ENCODE data around the gene SOX14. TPM values are rescaled to one million over a fixed set of nuclear protein-coding genes. Genes with fewer than 3 reads are reported as not detected.
A peak's percentile ranks its signal among the peaks of the same experiment; 100 is the strongest.

SOX14 gene
- total RNA-seq, 3 donors from 2014 or later (not counting 1 experiment from before 2014, with no cell fraction given) = not detected

- H3K36me3 Mint-ChIP-seq = peaks cover 8% of the 10 kb centered on the region
- H3K4me3 Mint-ChIP-seq = no peak overlapping the region
- no peaks in the 10 kb centered on the region for H3K4me1 ChIP-seq (ENCODE audit: control insufficient read depth, insufficient read depth, low read length)
- peaks cover 5 to 6% of the 10 kb centered on the region in 2 donors for H3K4me1 Mint-ChIP-seq
- peaks cover 50% of the 10 kb centered on the region for H3K27me3 ChIP-seq (ENCODE audit: control insufficient read depth, insufficient read depth, low read length)
- no peak for DNase-seq
- no peak overlapping the region for H3K27ac ChIP-seq (ENCODE audit: low read length)
- WGBS (ENCODE audit: insufficient coverage) = 4% methylated on average over 40 of the region's 40 CpGs
- no peaks in the 10 kb centered on the region for H3K9me3 Mint-ChIP-seq
- H3K36me3 ChIP-seq (ENCODE audit: control insufficient read depth, insufficient read depth, low read length) = no peaks in the 10 kb centered on the region
- TF ChIP-seq, protein P1, sequence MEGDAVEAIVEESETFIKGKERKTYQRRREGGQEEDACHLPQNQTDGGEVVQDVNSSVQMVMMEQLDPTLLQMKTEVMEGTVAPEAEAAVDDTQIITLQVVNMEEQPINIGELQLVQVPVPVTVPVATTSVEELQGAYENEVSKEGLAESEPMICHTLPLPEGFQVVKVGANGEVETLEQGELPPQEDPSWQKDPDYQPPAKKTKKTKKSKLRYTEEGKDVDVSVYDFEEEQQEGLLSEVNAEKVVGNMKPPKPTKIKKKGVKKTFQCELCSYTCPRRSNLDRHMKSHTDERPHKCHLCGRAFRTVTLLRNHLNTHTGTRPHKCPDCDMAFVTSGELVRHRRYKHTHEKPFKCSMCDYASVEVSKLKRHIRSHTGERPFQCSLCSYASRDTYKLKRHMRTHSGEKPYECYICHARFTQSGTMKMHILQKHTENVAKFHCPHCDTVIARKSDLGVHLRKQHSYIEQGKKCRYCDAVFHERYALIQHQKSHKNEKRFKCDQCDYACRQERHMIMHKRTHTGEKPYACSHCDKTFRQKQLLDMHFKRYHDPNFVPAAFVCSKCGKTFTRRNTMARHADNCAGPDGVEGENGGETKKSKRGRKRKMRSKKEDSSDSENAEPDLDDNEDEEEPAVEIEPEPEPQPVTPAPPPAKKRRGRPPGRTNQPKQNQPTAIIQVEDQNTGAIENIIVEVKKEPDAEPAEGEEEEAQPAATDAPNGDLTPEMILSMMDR (IDR thresholded peaks at IDR 0.05) = no peak
- ATAC-seq = no peak
- no peak overlapping the region for H3K27ac Mint-ChIP-seq
- peaks cover 68 to 83% of the 10 kb centered on the region in 2 donors for H3K27me3 Mint-ChIP-seq (ENCODE audit: low read depth in 2 of 2)
- peaks cover 4% of the 10 kb centered on the region for H3K9me3 ChIP-seq (ENCODE audit: control insufficient read depth, insufficient read depth, low read length)
- H3K4me3 ChIP-seq (ENCODE audit: low read length) = no peak overlapping the region
- intact Hi-C loops (cut with micrococcal nuclease) = no loop called here
These were observed 6.1 kb downstream of the SOX14 start for GRCh38 chr3:137770066-137770834.

GRCh38 chr3:137770835-137771399 lies 6.8 kb downstream of the SOX14 start:
- H3K4me1 Mint-ChIP-seq = peaks cover 5 to 6% of the 10 kb centered on the region in 2 donors
- Histone ChIP-seq H3K36me3 (ENCODE audit: control insufficient read depth, insufficient read depth, low read length) (no peaks in the 10 kb centered on the region), H3K27me3 (ENCODE audit: control insufficient read depth, insufficient read depth, low read length) (peaks cover 47% of the 10 kb centered on the region), H3K4me3 (ENCODE audit: low read length) (no peak overlapping the region), H3K9me3 (ENCODE audit: control insufficient read depth, insufficient read depth, low read length) (peaks cover 4% of the 10 kb centered on the region), H3K27ac (ENCODE audit: low read length) (no peak overlapping the region), H3K4me1 (ENCODE audit: control insufficient read depth, insufficient read depth, low read length) (no peaks in the 10 kb centered on the region)
- H3K9me3 Mint-ChIP-seq = no peaks in the 10 kb centered on the region
- TF ChIP-seq, protein P1 (IDR thresholded peaks at IDR 0.05) = no peak
- H3K36me3 Mint-ChIP-seq = peaks cover 3% of the 10 kb centered on the region
- DNase-seq (no peak), ATAC-seq (no peak)
- no peak overlapping the region for H3K27ac Mint-ChIP-seq
- WGBS (ENCODE audit: insufficient coverage) = 4% methylated on average over 41 of the region's 45 CpGs
- H3K27me3 Mint-ChIP-seq (ENCODE audit: low read depth in 2 of 2) = peaks cover 61 to 77% of the 10 kb centered on the region in 2 donors
- no peak overlapping the region for H3K4me3 Mint-ChIP-seq
- intact Hi-C loops (cut with micrococcal nuclease) = no loop called here

DNA sequence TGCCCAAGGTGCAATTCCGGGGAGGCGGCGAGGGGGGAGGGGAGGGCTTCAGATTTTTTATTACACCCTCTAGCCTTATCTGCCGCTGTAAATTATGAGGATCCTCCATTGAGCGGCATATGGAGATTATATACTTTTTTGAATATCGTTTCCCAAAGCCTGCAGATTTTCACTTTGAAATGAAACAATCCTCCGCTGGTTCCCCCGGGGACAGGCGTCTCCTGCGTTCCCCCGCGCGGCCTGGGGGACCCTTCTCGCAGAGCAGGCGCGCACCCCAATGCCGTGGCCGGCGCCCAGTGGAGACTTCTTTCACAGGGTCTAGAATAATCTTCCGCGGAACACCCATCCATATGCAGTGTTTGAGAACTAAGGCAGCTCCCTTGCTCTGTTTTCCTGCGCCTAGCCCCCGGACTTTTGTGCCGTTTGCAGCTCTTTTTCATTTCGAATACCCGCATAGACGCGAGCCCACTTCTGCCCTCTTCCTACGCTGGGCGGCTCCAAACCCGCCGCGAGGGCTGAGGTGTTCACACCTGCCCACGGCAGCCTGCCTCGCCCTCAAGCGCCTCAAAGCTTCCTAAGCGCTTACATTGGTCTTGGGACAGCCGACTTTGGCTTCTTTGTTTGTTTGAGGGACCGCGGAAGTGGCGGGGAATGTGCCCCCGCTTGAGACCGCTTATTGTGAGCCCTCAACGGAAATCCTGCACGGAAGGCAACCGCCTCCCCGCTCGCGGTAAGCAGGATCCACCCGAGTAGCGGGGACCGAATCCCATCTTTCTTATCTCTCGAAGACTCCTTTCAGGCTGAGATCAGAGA lies 7.5 kb downstream of the SOX14 start:
- Histone ChIP-seq H3K36me3 (ENCODE audit: control insufficient read depth, insufficient read depth, low read length) (no peaks in the 10 kb centered on the region), H3K4me3 (ENCODE audit: low read length) (no peak overlapping the region), H3K4me1 (ENCODE audit: control insufficient read depth, insufficient read depth, low read length) (no peaks in the 10 kb centered on the region), H3K27me3 (ENCODE audit: control insufficient read depth, insufficient read depth, low read length) (peaks cover 48% of the 10 kb centered on the region), H3K27ac (ENCODE audit: low read length) (no peak overlapping the region), H3K9me3 (ENCODE audit: control insufficient read depth, insufficient read depth, low read length) (peaks cover 4% of the 10 kb centered on the region)
- ATAC-seq (no peak), DNase-seq (no peak)
- Mint-ChIP-seq H3K4me1 (peaks cover 5 to 6% of the 10 kb centered on the region in 2 donors), H3K27ac (no peak overlapping the region), H3K27me3 (ENCODE audit: low read depth in 2 of 2) (peaks cover 55 to 70% of the 10 kb centered on the region in 2 donors), H3K36me3 (no peaks in the 10 kb centered on the region), H3K9me3 (no peaks in the 10 kb centered on the region), H3K4me3 (peak overlapping the region; percentile 59)
- TF ChIP-seq, protein P1 (IDR thresholded peaks at IDR 0.05) = no peak
- whole genome bisulfite sequencing (ENCODE audit: insufficient coverage) = 4% methylated on average over 46 of the region's 53 CpGs
- intact Hi-C loops (cut with micrococcal nuclease) = no loop called here
